ENCODE data around the gene CEP72.

Gene CEP72

DNA sequence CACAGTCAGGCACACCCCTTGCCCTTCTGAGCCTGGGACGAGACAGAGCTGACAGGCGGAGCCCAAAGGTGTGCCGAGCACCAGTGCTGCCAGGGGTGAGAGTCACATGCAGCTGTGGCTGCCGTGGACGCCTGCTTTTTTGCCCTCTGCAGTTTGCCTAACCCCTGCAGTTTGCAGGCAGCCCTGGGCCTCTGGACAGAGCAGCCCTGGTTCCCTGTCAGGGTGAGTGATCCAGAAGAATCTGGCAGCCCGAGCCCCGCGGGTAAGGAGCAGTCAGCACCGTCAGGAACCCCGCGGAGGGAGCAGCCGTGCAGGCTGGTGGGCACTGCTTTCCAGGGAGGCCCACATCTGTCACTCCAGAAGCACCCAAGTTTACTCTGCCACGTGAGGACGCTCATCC lies 30.3 kb downstream of the CEP72 start:
- H3K4me1 ChIP-seq (ENCODE audit: insufficient read depth, low read length) = no peaks in the 10 kb centered on the region
- H2AFZ ChIP-seq (ENCODE audit: low read depth, low read length) = no peak overlapping the region
- no peak overlapping the region for H3K4me3 ChIP-seq (ENCODE audit: low read length)
- peaks cover 90% of the 10 kb centered on the region for H3K36me3 ChIP-seq (ENCODE audit: insufficient read depth, low read length)
- H3K27me3 ChIP-seq (ENCODE audit: insufficient read depth, low read length) = no peaks in the 10 kb centered on the region
- no peaks in the 10 kb centered on the region for H3K9me3 ChIP-seq (ENCODE audit: low read length)

DNA sequence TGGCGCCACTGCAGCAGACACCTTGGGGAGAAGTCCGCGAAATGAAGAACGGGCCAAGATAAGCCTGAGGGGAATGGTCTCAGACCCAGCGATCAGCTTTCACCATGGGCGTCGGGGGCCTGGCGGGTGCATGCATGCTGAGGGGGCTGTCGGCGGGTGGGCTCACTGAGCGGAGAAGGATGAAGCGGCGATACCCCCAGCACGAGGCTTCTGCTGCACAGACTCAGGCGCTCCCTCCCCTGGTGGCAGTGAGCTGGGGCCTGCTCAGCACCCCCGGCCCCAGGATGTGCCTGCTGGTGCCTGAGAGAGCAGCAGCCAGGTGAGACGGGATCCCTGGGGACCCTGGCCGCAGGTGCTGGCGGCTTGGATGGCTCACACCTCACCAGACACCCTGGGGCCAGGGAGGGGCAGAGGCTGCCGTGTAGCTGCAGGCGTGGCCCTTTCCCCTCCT lies 31.2 kb downstream of the CEP72 start:
- Histone ChIP-seq H3K36me3 (ENCODE audit: insufficient read depth, low read length) (peaks cover 89% of the 10 kb centered on the region), H3K4me1 (ENCODE audit: insufficient read depth, low read length) (no peaks in the 10 kb centered on the region), H3K27me3 (ENCODE audit: insufficient read depth, low read length) (no peaks in the 10 kb centered on the region), H3K9me3 (ENCODE audit: low read length) (peaks cover 4% of the 10 kb centered on the region), H2AFZ (ENCODE audit: low read depth, low read length) (no peak overlapping the region), H3K4me3 (ENCODE audit: low read length) (no peak overlapping the region)

DNA sequence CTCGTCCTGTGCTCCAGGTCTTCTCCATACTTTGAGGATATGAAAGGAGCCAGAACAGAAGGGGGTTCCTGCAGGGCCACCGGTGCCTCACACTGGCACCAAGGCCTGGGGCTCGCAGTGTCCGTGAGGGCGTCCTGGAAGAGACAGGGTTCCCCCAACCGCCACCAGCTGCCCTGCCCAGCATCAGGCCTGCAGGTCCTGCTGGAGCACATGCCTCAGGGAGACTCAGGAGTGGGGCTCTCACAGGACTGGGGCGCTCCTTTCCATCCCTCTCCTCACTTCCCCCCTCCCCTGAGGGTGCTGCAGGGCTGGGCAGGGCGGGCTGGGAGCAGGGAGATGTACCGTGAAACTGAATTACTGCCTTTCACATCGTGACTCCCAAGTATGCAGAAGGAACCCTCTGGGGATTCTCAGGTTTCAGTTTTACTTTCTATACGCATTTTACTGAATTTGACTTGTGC lies 31.7 kb downstream of the CEP72 start:
- H3K4me1 ChIP-seq (ENCODE audit: insufficient read depth, low read length) = no peaks in the 10 kb centered on the region
- H3K27me3 ChIP-seq (ENCODE audit: insufficient read depth, low read length) = no peaks in the 10 kb centered on the region
- H2AFZ ChIP-seq (ENCODE audit: low read depth, low read length) = no peak overlapping the region
- peaks cover 4% of the 10 kb centered on the region for H3K9me3 ChIP-seq (ENCODE audit: low read length)
- H3K36me3 ChIP-seq (ENCODE audit: insufficient read depth, low read length) = peaks cover 85% of the 10 kb centered on the region
- H3K4me3 ChIP-seq (ENCODE audit: low read length) = no peak overlapping the region

DNA sequence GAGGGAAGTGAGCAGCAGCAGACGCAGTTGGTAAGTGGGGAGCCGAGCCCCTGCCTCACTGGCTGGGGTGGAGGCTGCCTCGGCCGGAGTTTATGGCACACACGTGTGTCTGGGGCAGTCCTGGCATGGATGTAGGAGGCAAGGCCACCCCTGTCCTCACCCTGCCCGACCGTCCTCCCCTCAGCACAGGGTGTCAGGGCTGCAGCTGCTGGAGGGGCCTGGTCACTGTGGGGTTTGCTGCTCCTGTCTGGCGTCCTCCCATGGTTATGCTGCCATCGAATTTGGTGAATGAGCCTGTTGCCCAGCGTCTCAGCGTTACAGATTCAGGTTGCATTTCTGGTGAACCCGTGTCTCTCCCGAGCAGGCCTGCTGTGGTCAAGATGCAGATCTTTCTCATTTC lies 32.4 kb downstream of the CEP72 start:
- Histone ChIP-seq H2AFZ (ENCODE audit: low read depth, low read length) (no peak overlapping the region), H3K36me3 (ENCODE audit: insufficient read depth, low read length) (peaks cover 78% of the 10 kb centered on the region), H3K9me3 (ENCODE audit: low read length) (peaks cover 5% of the 10 kb centered on the region), H3K27me3 (ENCODE audit: insufficient read depth, low read length) (no peaks in the 10 kb centered on the region), H3K4me1 (ENCODE audit: insufficient read depth, low read length) (no peaks in the 10 kb centered on the region), H3K4me3 (ENCODE audit: low read length) (no peak overlapping the region)

DNA sequence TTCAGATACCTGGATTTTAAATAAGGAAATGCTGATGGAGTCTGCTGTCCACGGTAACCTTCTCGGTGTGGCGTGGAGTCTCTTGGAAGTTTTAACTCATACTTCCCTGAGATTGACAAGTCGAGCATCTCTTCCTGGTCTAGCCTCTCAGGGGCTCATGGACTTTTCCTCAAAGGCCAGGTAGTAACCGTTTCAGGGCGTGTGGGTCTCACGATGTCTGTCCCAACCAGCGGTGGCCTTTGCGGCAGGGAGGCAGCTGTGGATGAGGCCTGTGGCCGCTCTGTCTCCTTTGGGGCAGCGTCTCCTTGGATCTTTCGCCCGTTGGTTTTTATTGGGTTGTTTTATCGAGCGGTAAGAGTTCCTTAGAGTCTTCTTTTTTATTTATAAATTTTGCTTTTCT lies 32.8 kb downstream of the CEP72 start:
- Histone ChIP-seq H3K9me3 (ENCODE audit: low read length) (peaks cover 8% of the 10 kb centered on the region), H2AFZ (ENCODE audit: low read depth, low read length) (no peak overlapping the region), H3K27me3 (ENCODE audit: insufficient read depth, low read length) (no peaks in the 10 kb centered on the region), H3K4me3 (ENCODE audit: low read length) (no peak overlapping the region), H3K36me3 (ENCODE audit: insufficient read depth, low read length) (peaks cover 74% of the 10 kb centered on the region), H3K4me1 (ENCODE audit: insufficient read depth, low read length) (no peaks in the 10 kb centered on the region)

DNA sequence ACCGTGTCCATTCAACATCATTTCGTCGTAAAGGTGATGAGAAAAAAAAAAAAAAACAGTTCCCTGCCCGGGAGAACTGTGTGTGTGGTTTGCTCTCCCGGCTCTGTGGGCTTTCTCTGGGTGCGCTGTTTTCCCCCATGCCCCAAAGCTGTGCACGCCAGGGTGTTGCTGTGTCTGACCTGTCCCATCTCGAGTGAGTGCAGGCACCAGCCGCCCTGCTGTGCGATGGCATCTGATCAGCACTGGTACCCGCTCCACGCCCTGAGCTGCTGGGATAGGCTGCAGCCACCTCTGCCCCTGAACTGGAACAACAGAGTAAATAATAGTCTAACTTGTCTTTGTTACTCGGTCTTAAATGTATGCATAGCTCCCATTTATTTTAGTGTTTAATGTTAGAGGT lies 33.3 kb downstream of the CEP72 start:
- H3K27me3 ChIP-seq (ENCODE audit: insufficient read depth, low read length) = no peaks in the 10 kb centered on the region
- H3K36me3 ChIP-seq (ENCODE audit: insufficient read depth, low read length) = peaks cover 69% of the 10 kb centered on the region
- H3K9me3 ChIP-seq (ENCODE audit: low read length) = peaks cover 8% of the 10 kb centered on the region
- no peak overlapping the region for H2AFZ ChIP-seq (ENCODE audit: low read depth, low read length)
- no peak overlapping the region for H3K4me3 ChIP-seq (ENCODE audit: low read length)
- H3K4me1 ChIP-seq (ENCODE audit: insufficient read depth, low read length) = no peaks in the 10 kb centered on the region

DNA sequence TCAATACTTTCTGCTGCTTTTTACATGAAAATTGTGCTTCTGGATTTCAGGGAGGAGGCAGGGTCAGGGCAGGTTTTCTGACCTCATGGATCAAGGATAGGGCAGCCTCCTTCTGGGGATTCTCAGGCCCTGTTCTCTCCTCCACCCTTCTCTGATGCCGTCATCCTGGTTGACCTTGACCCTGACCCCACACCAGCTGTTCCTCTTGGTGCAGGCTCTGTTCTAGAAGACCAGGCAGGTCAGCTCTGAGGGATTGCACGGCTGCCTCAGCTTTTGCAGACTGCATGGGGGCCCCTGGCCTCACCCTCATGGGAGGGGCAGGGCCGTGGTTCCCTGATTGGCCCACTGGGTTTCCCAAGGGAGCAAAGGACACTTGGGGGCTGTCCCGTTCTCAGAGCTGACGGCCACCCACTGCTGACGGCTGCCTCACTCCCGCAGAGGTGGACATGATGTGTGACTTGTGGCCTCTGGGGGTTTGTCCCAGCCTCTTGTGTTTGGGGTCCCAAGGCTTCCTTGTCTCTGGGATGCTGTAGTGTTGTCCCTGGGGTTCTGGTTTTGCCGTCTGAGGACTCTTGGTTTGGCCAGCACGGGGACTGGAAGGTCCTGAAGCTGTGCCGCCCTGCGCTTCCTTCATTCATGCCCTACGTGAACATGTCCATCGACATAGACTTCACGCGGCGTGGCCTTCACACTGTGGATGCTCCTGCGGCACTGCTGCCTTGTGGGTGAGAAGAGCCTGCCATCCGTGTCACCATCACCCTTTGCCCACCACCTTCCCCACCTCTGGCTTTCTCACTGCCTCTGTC lies 34.5 kb downstream of the CEP72 start:
- Histone ChIP-seq H3K4me1 (ENCODE audit: insufficient read depth, low read length) (no peaks in the 10 kb centered on the region), H2AFZ (ENCODE audit: low read depth, low read length) (no peak overlapping the region), H3K36me3 (ENCODE audit: insufficient read depth, low read length) (peaks cover 58% of the 10 kb centered on the region), H3K4me3 (ENCODE audit: low read length) (no peak overlapping the region), H3K9me3 (ENCODE audit: low read length) (peaks cover 10% of the 10 kb centered on the region), H3K27me3 (ENCODE audit: insufficient read depth, low read length) (no peaks in the 10 kb centered on the region)

DNA sequence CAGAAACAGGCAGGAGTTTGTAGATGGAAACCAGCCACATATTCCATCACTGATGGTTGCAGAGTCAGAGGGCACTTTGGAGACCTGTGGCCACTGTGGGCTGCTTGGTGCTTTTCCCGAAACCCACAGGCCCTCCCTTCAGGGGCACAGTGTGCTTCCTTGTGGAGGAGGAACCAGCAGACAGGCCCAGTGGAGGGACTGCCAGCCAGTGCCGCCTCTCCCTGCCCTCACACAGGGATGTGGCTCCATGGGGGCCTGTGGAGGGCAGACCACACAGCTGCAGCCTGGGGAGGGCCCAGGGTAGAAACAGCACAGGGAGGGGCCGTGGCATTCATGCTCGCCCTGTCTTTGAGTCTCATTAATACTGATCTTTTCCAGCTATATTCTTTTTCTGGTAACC lies 35.2 kb downstream of the CEP72 start:
- Histone ChIP-seq H3K4me1 (ENCODE audit: insufficient read depth, low read length) (no peaks in the 10 kb centered on the region), H3K27me3 (ENCODE audit: insufficient read depth, low read length) (no peaks in the 10 kb centered on the region), H2AFZ (ENCODE audit: low read depth, low read length) (no peak overlapping the region), H3K9me3 (ENCODE audit: low read length) (peaks cover 10% of the 10 kb centered on the region), H3K36me3 (ENCODE audit: insufficient read depth, low read length) (peaks cover 63% of the 10 kb centered on the region), H3K4me3 (ENCODE audit: low read length) (no peak overlapping the region)

DNA sequence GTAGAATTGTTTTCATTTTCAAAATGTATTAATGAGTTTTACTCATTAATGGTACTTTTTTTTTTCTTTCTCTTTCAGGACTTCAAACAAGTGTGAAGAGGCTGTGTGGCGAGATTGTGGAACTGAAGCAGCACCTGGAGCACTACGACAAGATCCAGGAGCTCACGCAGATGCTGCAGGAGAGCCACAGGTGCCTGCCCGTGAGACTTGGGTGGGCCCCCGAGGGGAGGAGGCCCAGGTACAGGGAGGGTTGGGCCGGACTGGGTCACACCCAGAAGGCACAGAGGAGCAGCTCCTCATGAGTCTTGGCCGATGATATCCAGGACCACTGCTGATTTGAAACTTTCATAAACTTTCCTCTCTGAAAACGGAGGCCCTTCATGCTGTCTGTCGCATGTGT lies 35.6 kb downstream of the CEP72 start:
- Histone ChIP-seq H3K4me3 (ENCODE audit: low read length) (no peak overlapping the region), H3K36me3 (ENCODE audit: insufficient read depth, low read length) (peaks cover 61% of the 10 kb centered on the region), H3K4me1 (ENCODE audit: insufficient read depth, low read length) (no peaks in the 10 kb centered on the region), H2AFZ (ENCODE audit: low read depth, low read length) (no peak overlapping the region), H3K9me3 (ENCODE audit: low read length) (peaks cover 10% of the 10 kb centered on the region), H3K27me3 (ENCODE audit: insufficient read depth, low read length) (no peaks in the 10 kb centered on the region)

DNA sequence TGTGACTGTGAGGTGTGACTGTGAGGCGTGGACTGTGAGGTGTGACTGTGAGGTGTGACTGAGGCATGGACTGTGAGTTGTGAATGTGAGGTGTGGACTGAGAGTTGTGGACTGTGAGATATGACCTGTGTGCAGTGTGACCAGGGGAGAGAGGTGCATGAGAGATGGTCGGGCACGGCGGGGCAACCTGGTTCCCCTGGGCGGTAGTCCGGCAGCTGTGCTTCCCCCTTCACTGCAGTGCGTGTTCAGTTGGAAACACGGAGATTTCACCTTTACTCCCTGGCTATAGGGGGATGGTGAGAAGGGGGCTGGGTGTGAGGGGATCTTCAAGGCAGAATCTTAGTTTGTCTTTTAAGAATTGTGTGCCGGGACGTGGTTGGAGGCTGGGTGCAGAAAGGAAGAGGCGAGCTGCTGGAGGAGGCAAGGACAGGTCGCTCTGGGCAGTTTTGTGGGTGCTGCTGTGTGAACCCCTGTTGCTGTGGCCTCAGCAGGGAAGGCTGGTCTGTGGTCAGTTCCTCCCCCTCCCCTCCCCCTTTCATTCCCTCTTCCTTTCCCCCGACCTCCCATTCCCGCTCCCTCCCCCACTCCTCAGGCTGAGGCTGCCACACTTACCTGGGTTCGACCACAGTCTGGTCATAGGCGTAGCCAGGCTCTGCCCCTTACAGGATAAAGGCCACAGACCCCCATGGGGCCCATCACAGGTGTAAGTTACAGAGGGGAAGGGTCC lies 39.3 kb downstream of the CEP72 start:
- peaks cover 52% of the 10 kb centered on the region for H3K36me3 ChIP-seq (ENCODE audit: insufficient read depth, low read length)
- no peaks in the 10 kb centered on the region for H3K27me3 ChIP-seq (ENCODE audit: insufficient read depth, low read length)
- no peak overlapping the region for H2AFZ ChIP-seq (ENCODE audit: low read depth, low read length)
- H3K4me3 ChIP-seq (ENCODE audit: low read length) = no peak overlapping the region
- H3K4me1 ChIP-seq (ENCODE audit: insufficient read depth, low read length) = no peaks in the 10 kb centered on the region
- peaks cover 16% of the 10 kb centered on the region for H3K9me3 ChIP-seq (ENCODE audit: low read length)

DNA sequence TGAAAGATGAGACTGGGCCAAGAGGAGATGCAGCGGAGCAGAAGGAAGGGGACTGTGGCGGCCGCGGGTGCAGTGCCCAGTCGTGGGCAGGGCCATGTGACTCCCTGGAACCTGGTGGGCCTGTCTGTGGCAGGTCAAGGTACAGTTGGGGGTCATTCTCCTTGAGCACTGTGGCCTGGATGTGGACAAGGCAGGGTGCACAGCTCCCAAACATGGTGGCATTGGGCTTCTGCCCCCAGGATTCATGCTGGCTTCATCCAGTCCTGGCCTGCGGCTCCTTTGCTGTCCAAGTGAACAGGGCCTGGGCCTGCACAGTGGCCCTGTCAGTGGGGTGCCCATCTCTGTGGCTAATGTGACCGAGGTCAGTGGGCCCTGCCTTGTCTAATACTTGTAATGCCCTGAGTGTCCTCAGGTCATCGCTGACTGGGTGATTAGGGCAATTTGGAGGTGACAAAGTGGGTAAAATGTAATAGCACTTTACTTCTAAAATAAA lies 39.9 kb downstream of the CEP72 start:
- H3K4me3 ChIP-seq (ENCODE audit: low read length) = no peak overlapping the region
- no peaks in the 10 kb centered on the region for H3K27me3 ChIP-seq (ENCODE audit: insufficient read depth, low read length)
- H3K36me3 ChIP-seq (ENCODE audit: insufficient read depth, low read length) = peaks cover 52% of the 10 kb centered on the region
- H3K9me3 ChIP-seq (ENCODE audit: low read length) = peaks cover 17% of the 10 kb centered on the region
- no peak overlapping the region for H2AFZ ChIP-seq (ENCODE audit: low read depth, low read length)
- H3K4me1 ChIP-seq (ENCODE audit: insufficient read depth, low read length) = no peaks in the 10 kb centered on the region

DNA sequence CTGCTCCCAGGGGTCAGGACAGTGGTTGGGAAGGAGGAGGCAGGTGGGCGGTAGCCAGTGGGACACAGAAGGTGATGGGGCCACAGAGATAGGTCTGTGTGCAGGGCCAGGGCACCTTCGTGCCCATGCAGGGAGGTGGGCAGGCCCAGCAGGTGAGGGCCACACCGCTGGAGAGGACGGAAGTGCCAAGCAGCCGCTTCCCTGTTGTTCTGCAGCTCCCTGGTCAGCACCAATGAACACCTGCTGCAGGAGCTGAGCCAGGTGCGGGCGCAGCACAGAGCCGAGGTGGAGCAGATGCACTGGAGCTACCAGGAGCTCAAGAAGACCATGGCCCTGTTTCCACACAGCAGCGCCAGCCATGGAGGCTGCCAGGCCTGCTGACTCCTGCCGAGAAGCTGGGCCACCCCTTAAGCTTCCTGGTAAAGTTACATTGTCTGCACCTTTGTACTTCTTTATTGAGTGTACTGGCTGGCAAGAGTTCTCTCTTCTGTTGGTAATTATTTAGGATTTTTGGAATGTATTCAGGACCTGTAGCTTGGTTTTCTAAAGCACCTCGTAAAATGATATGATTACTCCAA lies 40.7 kb downstream of the CEP72 start:
- H3K4me1 ChIP-seq (ENCODE audit: insufficient read depth, low read length) = no peaks in the 10 kb centered on the region
- no peak overlapping the region for H3K4me3 ChIP-seq (ENCODE audit: low read length)
- H3K27me3 ChIP-seq (ENCODE audit: insufficient read depth, low read length) = no peaks in the 10 kb centered on the region
- H3K9me3 ChIP-seq (ENCODE audit: low read length) = peaks cover 24% of the 10 kb centered on the region
- peaks cover 52% of the 10 kb centered on the region for H3K36me3 ChIP-seq (ENCODE audit: insufficient read depth, low read length)
- no peak overlapping the region for H2AFZ ChIP-seq (ENCODE audit: low read depth, low read length)

All from neuron (in vitro differentiated cells).